Measurements from ENCODE around the gene LCE3C. TPM values are rescaled to one million over a fixed set of nuclear protein-coding genes. Genes with fewer than 3 reads are reported as not detected.

LCE3C gene
- polyA plus RNA-seq, 1 donor (not counting 4 experiments of a cell fraction or from before 2014, with no cell fraction given): 0.20 TPM

GRCh38 chr1:152643945-152644344 is 43.9 kb downstream of the LCE3C start:
- Histone ChIP-seq H3K9me3 (ENCODE audit: control insufficient read depth, low read depth, low read length) (no peaks in the 10 kb centered on the region), H2AFZ (ENCODE audit: control insufficient read depth, low read length) (no peak overlapping the region), H3K9me1 (ENCODE audit: control insufficient read depth, extremely low read depth, insufficient read depth, low read length) (no peaks in the 10 kb centered on the region), H3K4me1 (ENCODE audit: control insufficient read depth, extremely low read depth, insufficient read depth, low read length) (no peaks in the 10 kb centered on the region), H3K4me3 (ENCODE audit: control insufficient read depth in 2 of 3, extremely low read depth in 1 of 3, insufficient read depth in 2 of 3, low read depth in 1 of 3, low read length in 3 of 3) (no peak overlapping the region), H4K20me1 (ENCODE audit: control insufficient read depth, extremely low read depth, insufficient read depth, low read length) (no peaks in the 10 kb centered on the region), H3K79me2 (ENCODE audit: control insufficient read depth, insufficient read depth, low read length) (no peaks in the 10 kb centered on the region), H3K9ac (ENCODE audit: control insufficient read depth, extremely low read depth, insufficient read depth, low read length) (no peak overlapping the region), H3K27ac (ENCODE audit: control insufficient read depth, insufficient read depth, low read length) (no peak overlapping the region), H3K4me2 (ENCODE audit: control insufficient read depth, extremely low read depth, insufficient read depth, low read depth, low read length) (no peak overlapping the region), H3K36me3 (ENCODE audit: control insufficient read depth in 2 of 2, extremely low read depth in 1 of 2, insufficient read depth in 2 of 2, low read length in 2 of 2) (no peaks in the 10 kb centered on the region), H3K27me3 (ENCODE audit: control insufficient read depth, extremely low read depth, insufficient read depth, low read length) (peaks cover 5% of the 10 kb centered on the region)
- dilution Hi-C loops (cut with MboI; ENCODE audit: extremely low pct_ligation_motif_present, low sequenced_read_pairs): no loop called here
- TF ChIP-seq CTCF (optimal IDR thresholded peaks at IDR 0.05 in 1 of 3, IDR thresholded peaks at IDR 0.05 in 1 of 3, conservative IDR thresholded peaks at IDR 0.05 in 1 of 3; ENCODE audit: extremely low read depth in 1 of 3, insufficient read depth in 2 of 3, low read length in 3 of 3) (no peak), EZH2 (IDR thresholded peaks at IDR 0.05; ENCODE audit: low read length) (no peak)
- DNase-seq (ENCODE audit: low read depth, low spot score): no peak
- no peak for FAIRE-seq

GRCh38 chr1:152645146-152645545 is 45.1 kb downstream of the LCE3C start:
- Histone ChIP-seq H3K27me3 (ENCODE audit: control insufficient read depth, extremely low read depth, insufficient read depth, low read length) (peaks cover 5% of the 10 kb centered on the region), H3K4me2 (ENCODE audit: control insufficient read depth, extremely low read depth, insufficient read depth, low read depth, low read length) (no peak overlapping the region), H3K79me2 (ENCODE audit: control insufficient read depth, insufficient read depth, low read length) (no peaks in the 10 kb centered on the region), H3K9ac (ENCODE audit: control insufficient read depth, extremely low read depth, insufficient read depth, low read length) (no peak overlapping the region), H4K20me1 (ENCODE audit: control insufficient read depth, extremely low read depth, insufficient read depth, low read length) (no peaks in the 10 kb centered on the region), H3K36me3 (ENCODE audit: control insufficient read depth in 2 of 2, extremely low read depth in 1 of 2, insufficient read depth in 2 of 2, low read length in 2 of 2) (no peaks in the 10 kb centered on the region), H2AFZ (ENCODE audit: control insufficient read depth, low read length) (no peak overlapping the region), H3K4me1 (ENCODE audit: control insufficient read depth, extremely low read depth, insufficient read depth, low read length) (no peaks in the 10 kb centered on the region), H3K4me3 (ENCODE audit: control insufficient read depth in 2 of 3, extremely low read depth in 1 of 3, insufficient read depth in 2 of 3, low read depth in 1 of 3, low read length in 3 of 3) (no peak overlapping the region), H3K27ac (ENCODE audit: control insufficient read depth, insufficient read depth, low read length) (no peak overlapping the region), H3K9me3 (ENCODE audit: control insufficient read depth, low read depth, low read length) (no peaks in the 10 kb centered on the region), H3K9me1 (ENCODE audit: control insufficient read depth, extremely low read depth, insufficient read depth, low read length) (no peaks in the 10 kb centered on the region)
- dilution Hi-C loops (cut with MboI; ENCODE audit: extremely low pct_ligation_motif_present, low sequenced_read_pairs): no loop called here
- no peak for TF ChIP-seq EZH2 (IDR thresholded peaks at IDR 0.05; ENCODE audit: low read length)
- TF ChIP-seq CTCF (optimal IDR thresholded peaks at IDR 0.05 in 1 of 3, IDR thresholded peaks at IDR 0.05 in 1 of 3, conservative IDR thresholded peaks at IDR 0.05 in 1 of 3; ENCODE audit: extremely low read depth in 1 of 3, insufficient read depth in 2 of 3, low read length in 3 of 3): no peak
- FAIRE-seq (no peak), DNase-seq (ENCODE audit: low read depth, low spot score) (no peak)

All from keratinocyte (primary cell).